Stimulated activated naive CD4-positive, alpha-beta T cell (primary cell): ENCODE results near the gene DGKZ.

Experiments used
- DNase-seq, 6 experiments: peaks; one replicate each; lab custom pipeline; 2025; lab: John Stamatoyannopoulos, UW

The DGKZ gene

DNA sequence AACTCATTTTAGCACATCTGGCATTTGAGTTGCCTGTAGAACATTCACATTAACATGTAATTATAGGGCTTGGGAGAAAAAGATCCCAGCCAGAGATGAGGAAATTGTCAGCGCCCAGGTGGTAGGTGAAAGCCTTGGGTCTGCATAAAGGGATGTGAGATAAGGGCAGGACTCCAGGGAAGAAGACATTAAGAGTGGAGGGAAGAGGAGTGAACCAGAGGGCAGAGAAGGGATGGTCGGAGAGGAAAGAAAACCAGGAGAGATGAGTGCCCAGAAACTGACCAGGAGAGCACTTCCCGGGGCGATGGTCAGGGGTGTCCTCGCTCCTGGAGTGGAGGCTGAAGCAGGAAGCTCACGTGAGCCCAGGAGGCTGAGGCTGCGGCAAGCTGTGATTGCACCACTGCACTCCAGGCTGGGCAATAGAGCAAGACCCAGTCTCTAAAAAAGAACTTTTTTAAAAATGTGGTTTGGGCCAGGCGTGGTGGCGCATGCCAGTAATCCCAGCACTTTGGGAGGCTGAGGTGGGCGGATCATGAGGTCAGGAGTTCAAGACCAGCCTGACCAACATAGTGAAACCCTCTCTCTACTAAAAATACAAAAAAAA is 20.3 kb upstream of the DGKZ start:
- DNase-seq = no peak

- DNase-seq = no peak
These were observed 19.4 kb upstream of the DGKZ start for GRCh38 chr11:46327829-46328228.

DNA sequence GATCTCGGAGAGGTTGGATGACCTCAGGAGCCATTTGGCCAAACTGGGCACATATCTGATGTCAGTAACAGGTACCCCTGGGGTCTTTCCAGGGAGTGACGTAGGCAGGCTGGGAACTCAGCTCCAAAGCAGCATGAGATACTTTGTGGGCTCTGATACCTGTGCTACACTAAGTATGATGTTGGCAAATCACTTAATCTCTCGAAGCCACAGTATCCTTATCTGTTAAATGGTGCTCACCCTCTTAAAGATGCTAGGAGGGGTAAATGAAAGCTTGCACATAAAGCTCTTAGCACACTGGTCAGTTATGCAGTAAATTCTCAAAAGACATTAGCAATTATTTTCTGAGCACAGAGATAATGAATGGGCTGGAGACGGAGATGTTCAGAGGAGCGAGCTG is 17.1 kb upstream of the DGKZ start:
- DNase-seq = no peak

DNA sequence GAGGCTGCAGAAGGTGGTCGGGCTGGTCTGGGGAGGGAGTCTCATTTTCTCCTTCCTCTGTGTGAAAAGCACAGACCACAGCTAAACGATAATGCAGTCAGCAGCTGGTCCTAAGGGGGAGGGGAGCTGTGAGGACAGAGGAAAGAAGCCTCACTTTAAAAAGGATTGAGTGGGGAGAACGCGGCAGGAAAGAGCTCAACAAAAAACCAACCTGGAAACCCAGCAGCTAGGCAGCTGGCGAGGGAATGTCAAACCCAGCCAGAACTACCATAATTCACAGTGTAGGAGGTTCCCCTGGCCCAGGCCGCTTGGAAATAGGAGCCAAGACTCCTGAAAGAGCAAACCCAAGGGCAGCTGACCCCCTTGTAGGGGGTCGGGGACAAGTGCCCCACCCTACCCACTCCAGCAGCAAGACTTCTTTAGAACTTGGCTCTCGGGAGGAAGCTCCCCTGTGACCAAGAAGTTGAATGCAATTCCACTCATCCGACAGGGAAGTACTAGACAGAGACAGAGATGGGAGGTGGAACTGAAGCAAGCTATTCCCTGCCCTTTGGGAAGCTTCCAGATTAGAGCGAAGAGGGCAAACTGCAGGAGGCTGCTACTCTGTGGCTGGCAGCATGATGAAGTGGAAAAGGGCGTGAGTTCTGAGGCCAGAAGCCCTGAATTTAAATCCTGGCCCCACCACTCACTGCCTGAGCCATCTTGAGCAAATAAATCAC is 16.5 kb upstream of the DGKZ start:
- no peak for DNase-seq

DNA sequence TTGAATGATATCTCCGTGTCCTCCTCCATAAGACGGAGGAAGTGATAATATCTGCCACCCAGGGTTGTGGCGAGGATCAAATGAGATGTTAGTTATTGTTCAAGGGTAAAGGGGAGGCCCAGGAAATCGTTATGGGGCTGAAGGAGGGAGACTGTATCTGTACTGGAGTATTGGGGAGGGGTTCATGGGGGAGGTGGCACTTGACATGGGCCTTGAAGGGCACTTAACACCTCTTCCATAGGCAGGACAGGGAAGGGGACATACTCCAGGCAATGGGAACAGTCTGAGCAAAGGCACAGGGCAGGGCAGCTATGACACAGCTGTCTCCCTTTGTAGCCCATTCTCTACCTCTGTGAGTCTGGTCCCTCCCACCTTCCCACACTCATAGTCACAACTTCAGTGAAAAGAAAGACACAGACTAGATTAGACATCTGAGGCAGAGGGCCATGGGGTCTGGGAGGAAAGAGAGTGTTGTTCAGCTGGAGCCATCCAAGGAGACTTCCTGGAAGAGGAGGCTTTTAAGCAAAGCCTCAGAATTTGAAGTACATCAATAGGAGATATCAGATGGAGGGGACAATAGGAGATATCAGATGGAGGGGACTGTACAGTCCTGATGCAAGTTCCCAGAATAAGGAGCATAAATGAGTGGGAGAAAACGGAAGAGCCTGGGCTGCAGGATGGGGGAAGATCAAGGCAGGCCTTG is 15.8 kb upstream of the DGKZ start:
- DNase-seq = peak; percentile 46 to 86 (median 72)

GRCh38 chr11:46332093-46332567 is 15.1 kb upstream of the DGKZ start:
- no peak for DNase-seq

- peak in 5 of 6 experiments; percentile 23 to 67 (median 50) for DNase-seq
These were observed 14.5 kb upstream of the DGKZ start for GRCh38 chr11:46332568-46333393.

- peak; percentile 22 to 52 (median 38) for DNase-seq
These were observed 13.8 kb upstream of the DGKZ start for GRCh38 chr11:46333394-46333947.

- DNase-seq = no peak
These were observed 13.1 kb upstream of the DGKZ start for GRCh38 chr11:46334211-46334610.

- peak in 1 of 6 experiments; percentile 28 for DNase-seq
These were observed 12.0 kb upstream of the DGKZ start for GRCh38 chr11:46335271-46335670.

- DNase-seq = no peak
These were observed 11.2 kb upstream of the DGKZ start for GRCh38 chr11:46335890-46336562.

GRCh38 chr11:46336563-46337180 is 10.6 kb upstream of the DGKZ start:
- DNase-seq = peak in 3 of 6 experiments; percentile 16 to 28 (median 24)

GRCh38 chr11:46337626-46338345 is 9.5 kb upstream of the DGKZ start:
- DNase-seq = no peak

DNA sequence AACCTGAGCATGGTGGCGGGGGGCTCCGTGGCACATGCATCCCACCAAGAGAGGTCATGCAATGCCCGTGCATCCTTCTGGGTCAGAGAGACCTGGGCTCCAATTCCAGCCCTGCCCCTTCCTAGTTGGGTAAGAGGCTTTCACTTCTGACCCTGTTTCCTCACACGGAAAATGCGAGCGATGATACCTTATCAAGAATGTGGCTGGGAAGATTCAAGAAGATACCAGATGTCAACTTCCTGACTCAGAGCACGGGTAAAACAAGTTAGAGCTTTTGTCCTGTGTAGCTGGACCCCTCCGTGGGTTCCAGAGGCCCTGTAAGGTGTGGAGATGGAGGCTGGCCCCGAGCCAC is 8.7 kb upstream of the DGKZ start:
- no peak for DNase-seq

GRCh38 chr11:46338988-46339666 is 8.1 kb upstream of the DGKZ start:
- no peak for DNase-seq

- DNase-seq = no peak
These were observed 7.4 kb upstream of the DGKZ start for GRCh38 chr11:46339816-46340215.

GRCh38 chr11:46341454-46341853 is 5.8 kb upstream of the DGKZ start:
- no peak for DNase-seq

- DNase-seq = peak; percentile 14 to 51 (median 36)
These were observed 5.0 kb upstream of the DGKZ start for GRCh38 chr11:46342239-46342638.

GRCh38 chr11:46343520-46343919 is 3.7 kb upstream of the DGKZ start:
- no peak for DNase-seq
